Activated naive CD8-positive, alpha-beta T cell treated with anti-CD3 and anti-CD28 coated beads, Interleukin-2, amount 50 U/mL, for 16 hours (primary cell): ENCODE results near the gene CARS1.
"Not testable (repeated sequence)": the region's sequence is repeated elsewhere in the genome, so short reads cannot be mapped to it uniquely, and the experiment has no call there.

Experiments used
- DNase-seq: peaks from one replicate; pipeline ENCODE4 v3.0.0-alpha.2; 2020; ENCODE audit warnings: low read depth, low spot score

Gene CARS1

GRCh38 chr11:3089236-3090061, 32.2 kb upstream of the CARS1 start:
- no peak for DNase-seq

GRCh38 chr11:3088806-3089205, 31.6 kb upstream of the CARS1 start:
- no peak for DNase-seq

- DNase-seq = no peak
These were observed 30.9 kb upstream of the CARS1 start for GRCh38 chr11:3087821-3088800.

- DNase-seq = no peak
These were observed 30.1 kb upstream of the CARS1 start for GRCh38 chr11:3087373-3087772.

- no peak for DNase-seq
These were observed 29.5 kb upstream of the CARS1 start for GRCh38 chr11:3086671-3087150.

- no peak for DNase-seq
These were observed 28.9 kb upstream of the CARS1 start for GRCh38 chr11:3086114-3086513.

GRCh38 chr11:3085052-3085451, 27.8 kb upstream of the CARS1 start:
- DNase-seq = no peak

- no peak for DNase-seq
These were observed 26.1 kb upstream of the CARS1 start for GRCh38 chr11:3083321-3083720.

- no peak for DNase-seq
These were observed 24.1 kb upstream of the CARS1 start for GRCh38 chr11:3081386-3081751.

- DNase-seq = no peak
These were observed 23.6 kb upstream of the CARS1 start for GRCh38 chr11:3080733-3081385.

- no peak for DNase-seq
These were observed 22.9 kb upstream of the CARS1 start for GRCh38 chr11:3080104-3080503.

- DNase-seq = no peak
These were observed 20.7 kb upstream of the CARS1 start for GRCh38 chr11:3077846-3078440.

- no peak for DNase-seq
These were observed 20.1 kb upstream of the CARS1 start for GRCh38 chr11:3077189-3077836.

GRCh38 chr11:3074912-3075589, 17.8 kb upstream of the CARS1 start:
- no peak for DNase-seq

GRCh38 chr11:3073029-3073435, 15.8 kb upstream of the CARS1 start:
- no peak for DNase-seq

GRCh38 chr11:3069425-3069824, 12.2 kb upstream of the CARS1 start:
- no peak for DNase-seq

- not testable (repeated sequence) for DNase-seq
These were observed 9.1 kb upstream of the CARS1 start for GRCh38 chr11:3066308-3066707.

- not testable (repeated sequence) for DNase-seq
These were observed 7.5 kb upstream of the CARS1 start for GRCh38 chr11:3064709-3065108.

- not testable (repeated sequence) for DNase-seq
These were observed 6.7 kb upstream of the CARS1 start for GRCh38 chr11:3063876-3064275.

- not testable (repeated sequence) for DNase-seq
These were observed 6.2 kb upstream of the CARS1 start for GRCh38 chr11:3063432-3063831.
